KMS-11 (cell line): ENCODE results near the gene ARHGAP21.

Experiments
- H2AFZ ChIP-seq: fragments of 200-600 bp; sonication (generic); 2 replicates; pipeline ENCODE4 v1.6.1; 2016; ENCODE audit warnings: antibody characterized with exemption, mixed run types, low read depth
- H3K27ac ChIP-seq: fragments of 200-600 bp; sonication (generic); 2 replicates; pipeline ENCODE4 v1.6.1; 2016; ENCODE audit warnings: mild to moderate bottlenecking, mixed run types
- H3K27me3 ChIP-seq: fragments of 200-600 bp; sonication (generic); 2 replicates; pipeline ENCODE4 v1.6.1; 2017; ENCODE audit warnings: mild to moderate bottlenecking, low read depth, mixed run types, moderate library complexity; ENCODE audit not compliant: insufficient read depth
- H3K36me3 ChIP-seq: fragments of 200-600 bp; sonication (generic); 2 replicates; pipeline ENCODE4 v1.6.1; 2017; ENCODE audit warnings: mild to moderate bottlenecking, mixed run types; ENCODE audit not compliant: insufficient read depth
- H3K4me1 ChIP-seq: fragments of 200-600 bp; sonication (generic); 2 replicates; pipeline ENCODE4 v1.6.1; 2016; ENCODE audit warnings: mild to moderate bottlenecking, low read depth, mixed run types; ENCODE audit not compliant: poor library complexity, severe bottlenecking
- H3K4me2 ChIP-seq: fragments of 200-600 bp; sonication (generic); 2 replicates; pipeline ENCODE4 v1.7.0; 2016; ENCODE audit warnings: mild to moderate bottlenecking, mixed run types
- H3K4me3 ChIP-seq: fragments of 200-600 bp; sonication (generic); IDR thresholded peaks from 2 replicates; pipeline ENCODE4 v1.6.1; 2017; ENCODE audit warnings: low read depth, low read length, mixed read lengths; ENCODE audit not compliant: insufficient read depth
- H3K79me2 ChIP-seq: fragments of 200-600 bp; sonication (generic); 2 replicates; pipeline ENCODE4 v1.6.1; 2016; ENCODE audit warnings: low read depth, mixed run types; ENCODE audit not compliant: insufficient read depth
- H3K9ac ChIP-seq: fragments of 200-600 bp; sonication (generic); 2 replicates; pipeline ENCODE4 v1.6.1; 2016; ENCODE audit warnings: mild to moderate bottlenecking, mixed run types
- H4K20me1 ChIP-seq: fragments of 200-600 bp; sonication (generic); 2 replicates; pipeline ENCODE4 v1.6.1; 2016; ENCODE audit warnings: mild to moderate bottlenecking, mixed run types; ENCODE audit not compliant: insufficient read depth
- TF ChIP-seq, protein P1 (sequence below): fragments of 200-600 bp; sonication (generic); conservative IDR thresholded peaks from 2 replicates; pipeline ENCODE4 v1.6.1; 2017; ENCODE audit warnings: low read depth, mild to moderate bottlenecking, antibody characterized with exemption, low read length, moderate library complexity, mixed read lengths

The ARHGAP21 gene

DNA sequence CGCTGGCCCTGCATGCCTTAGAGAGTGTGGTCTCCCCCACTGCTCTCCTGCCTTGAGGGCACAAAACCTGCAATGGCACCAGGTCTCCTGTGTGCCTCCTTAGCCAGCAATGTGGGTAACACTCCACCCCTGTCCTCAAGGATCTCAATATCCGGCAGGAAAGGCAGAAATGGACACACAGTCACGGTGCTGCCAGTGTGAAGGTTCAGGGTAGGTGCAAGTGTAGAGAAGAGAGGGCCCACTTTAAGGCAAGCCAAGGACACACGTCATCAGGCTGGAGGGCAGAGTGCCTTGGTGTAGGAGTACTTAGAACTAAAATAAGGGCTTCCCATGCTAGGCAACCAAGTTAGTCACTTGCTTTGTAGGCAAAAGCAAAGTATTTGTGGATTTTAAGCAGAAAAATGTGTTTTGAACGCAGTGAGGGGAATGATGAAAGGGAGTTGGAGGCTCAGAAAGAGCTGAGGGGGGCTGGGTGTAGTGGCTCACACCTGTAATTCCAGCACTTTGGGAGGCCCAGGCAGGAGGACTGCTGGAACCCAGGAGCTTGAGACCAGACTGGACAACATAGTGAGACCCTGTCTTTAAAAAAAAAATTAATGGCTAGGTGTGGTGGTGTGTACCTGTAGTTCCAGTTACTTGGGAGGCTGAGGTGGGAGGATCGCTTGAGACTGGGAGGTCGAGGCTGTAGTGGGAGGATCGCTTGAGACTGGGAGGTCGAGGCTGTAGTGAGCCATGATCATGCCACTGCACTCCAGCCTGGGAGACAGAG lies 152.8 kb downstream of the ARHGAP21 start:
- Histone ChIP-seq H3K36me3 (no peaks in the 10 kb centered on the region), H2AFZ (no peak overlapping the region), H3K79me2 (no peaks in the 10 kb centered on the region), H4K20me1 (no peaks in the 10 kb centered on the region), H3K4me3 (no peak overlapping the region), H3K4me2 (no peak overlapping the region), H3K9ac (no peak overlapping the region), H3K27me3 (no peaks in the 10 kb centered on the region), H3K27ac (no peak overlapping the region), H3K4me1 (no peaks in the 10 kb centered on the region)
- TF ChIP-seq, protein P1, sequence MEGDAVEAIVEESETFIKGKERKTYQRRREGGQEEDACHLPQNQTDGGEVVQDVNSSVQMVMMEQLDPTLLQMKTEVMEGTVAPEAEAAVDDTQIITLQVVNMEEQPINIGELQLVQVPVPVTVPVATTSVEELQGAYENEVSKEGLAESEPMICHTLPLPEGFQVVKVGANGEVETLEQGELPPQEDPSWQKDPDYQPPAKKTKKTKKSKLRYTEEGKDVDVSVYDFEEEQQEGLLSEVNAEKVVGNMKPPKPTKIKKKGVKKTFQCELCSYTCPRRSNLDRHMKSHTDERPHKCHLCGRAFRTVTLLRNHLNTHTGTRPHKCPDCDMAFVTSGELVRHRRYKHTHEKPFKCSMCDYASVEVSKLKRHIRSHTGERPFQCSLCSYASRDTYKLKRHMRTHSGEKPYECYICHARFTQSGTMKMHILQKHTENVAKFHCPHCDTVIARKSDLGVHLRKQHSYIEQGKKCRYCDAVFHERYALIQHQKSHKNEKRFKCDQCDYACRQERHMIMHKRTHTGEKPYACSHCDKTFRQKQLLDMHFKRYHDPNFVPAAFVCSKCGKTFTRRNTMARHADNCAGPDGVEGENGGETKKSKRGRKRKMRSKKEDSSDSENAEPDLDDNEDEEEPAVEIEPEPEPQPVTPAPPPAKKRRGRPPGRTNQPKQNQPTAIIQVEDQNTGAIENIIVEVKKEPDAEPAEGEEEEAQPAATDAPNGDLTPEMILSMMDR, result no peak

DNA sequence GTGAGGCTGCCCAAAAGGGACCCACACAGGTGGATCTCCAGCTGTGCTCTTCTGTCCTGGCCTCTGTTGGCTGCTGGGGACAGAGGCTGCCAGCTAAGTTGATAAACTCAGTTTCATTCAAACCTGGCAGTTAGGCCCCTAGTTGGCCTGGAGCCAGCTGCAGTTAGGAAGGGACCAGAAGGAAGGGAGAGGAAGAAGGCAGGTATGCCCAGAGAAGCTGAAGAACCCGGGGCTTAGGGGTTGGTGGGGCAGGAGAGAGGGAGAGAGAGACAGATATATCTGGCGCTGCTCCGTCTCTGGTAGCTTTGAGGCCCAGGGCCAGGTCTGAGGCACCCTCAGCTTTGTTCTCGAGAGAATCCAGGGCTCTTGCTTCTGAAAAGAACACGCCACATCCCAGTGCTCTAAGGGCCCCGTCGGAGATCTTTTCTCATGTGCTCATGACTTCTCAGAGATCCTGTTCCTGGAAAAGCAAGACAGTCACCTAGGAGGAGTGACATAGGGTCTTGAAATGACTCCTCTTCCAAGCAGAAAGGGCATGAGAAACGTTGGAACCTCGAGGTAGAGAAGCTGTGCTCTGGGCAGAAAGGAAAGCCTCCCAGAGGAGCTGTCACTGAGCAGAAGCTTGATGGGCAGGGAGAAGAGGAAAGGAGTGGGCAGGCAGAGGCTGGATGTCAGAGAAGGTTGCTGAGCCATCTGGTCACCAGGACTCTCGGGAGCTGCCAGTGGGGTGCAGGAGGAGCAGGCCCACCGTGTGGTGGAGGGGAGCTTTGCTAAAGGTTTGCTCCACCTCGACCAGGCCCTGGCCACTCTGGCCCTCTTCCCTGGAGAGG lies 153.6 kb downstream of the ARHGAP21 start:
- H2AFZ ChIP-seq, result no peak overlapping the region

DNA sequence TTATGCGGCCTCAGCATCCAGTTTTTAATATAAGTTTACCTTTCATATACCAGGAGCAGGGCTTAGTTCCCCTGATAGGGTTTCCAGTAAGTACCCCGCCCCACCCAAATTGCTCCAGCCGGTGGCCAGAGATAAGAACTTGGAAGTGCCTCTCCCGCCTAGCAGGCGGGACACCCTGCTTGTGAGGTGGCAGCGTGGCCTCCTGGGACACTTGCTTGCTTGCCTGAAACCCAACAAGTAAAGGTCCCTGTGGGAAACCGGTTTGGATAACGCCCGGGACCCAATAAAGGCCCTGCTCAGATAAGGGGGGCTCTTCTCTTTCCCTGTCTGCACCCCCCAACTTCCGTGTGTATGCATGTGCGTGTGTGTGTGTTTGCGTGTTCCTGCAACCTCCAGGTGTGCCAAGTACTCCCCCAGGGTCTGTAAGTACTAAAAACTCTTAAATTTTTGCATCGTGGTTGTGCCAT lies 154.3 kb downstream of the ARHGAP21 start:
- H3K9ac ChIP-seq, result no peak overlapping the region
- no peak overlapping the region for H3K27ac ChIP-seq
- TF ChIP-seq, protein P1, result no peak
- no peak overlapping the region for H3K4me3 ChIP-seq
- no peaks in the 10 kb centered on the region for H3K79me2 ChIP-seq
- H3K4me2 ChIP-seq, result no peak overlapping the region
- no peaks in the 10 kb centered on the region for H4K20me1 ChIP-seq
- H3K27me3 ChIP-seq, result no peaks in the 10 kb centered on the region
- H3K36me3 ChIP-seq, result no peaks in the 10 kb centered on the region
- H3K4me1 ChIP-seq, result no peaks in the 10 kb centered on the region
- H2AFZ ChIP-seq, result no peak overlapping the region

More for the DNA sequence above, 153.6 kb downstream of the ARHGAP21 start:
- H3K4me2 ChIP-seq, result no peak overlapping the region
- H3K4me3 ChIP-seq, result no peak overlapping the region
- no peaks in the 10 kb centered on the region for H3K79me2 ChIP-seq
- H3K27me3 ChIP-seq, result no peaks in the 10 kb centered on the region
- H3K4me1 ChIP-seq, result no peaks in the 10 kb centered on the region
- H3K36me3 ChIP-seq, result no peaks in the 10 kb centered on the region
- H4K20me1 ChIP-seq, result no peaks in the 10 kb centered on the region
- no peak overlapping the region for H3K9ac ChIP-seq
- no peak overlapping the region for H3K27ac ChIP-seq
- TF ChIP-seq, protein P1, result no peak

DNA sequence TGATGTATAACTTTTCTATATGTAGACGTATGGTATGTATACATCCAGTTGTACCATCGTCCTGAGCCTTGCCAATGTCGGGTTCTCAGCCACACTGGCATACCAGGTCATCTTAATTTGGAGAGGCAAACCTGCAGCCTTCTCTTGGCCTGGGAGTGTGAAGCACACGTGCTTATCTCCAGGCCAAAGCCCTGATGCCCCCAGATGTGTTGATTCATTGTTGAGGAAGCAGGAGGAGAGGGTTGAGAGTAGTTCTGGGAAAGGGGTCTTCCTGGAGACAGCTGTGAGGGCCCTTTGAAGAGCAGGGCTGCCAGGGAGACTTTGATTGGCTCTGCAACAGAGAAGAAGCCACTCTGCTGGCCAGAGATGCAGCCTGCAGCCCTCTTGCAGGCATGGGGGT lies 155.6 kb downstream of the ARHGAP21 start:
- H4K20me1 ChIP-seq, result no peaks in the 10 kb centered on the region
- no peak overlapping the region for H3K9ac ChIP-seq
- H3K36me3 ChIP-seq, result no peaks in the 10 kb centered on the region
- no peaks in the 10 kb centered on the region for H3K4me1 ChIP-seq
- no peak overlapping the region for H2AFZ ChIP-seq
- no peaks in the 10 kb centered on the region for H3K79me2 ChIP-seq
- H3K4me2 ChIP-seq, result no peak overlapping the region
- no peak overlapping the region for H3K4me3 ChIP-seq
- no peak overlapping the region for H3K27ac ChIP-seq
- no peaks in the 10 kb centered on the region for H3K27me3 ChIP-seq
- TF ChIP-seq, protein P1, result no peak
